Right cardiac atrium (tissue), 5 donors: Measurements from ENCODE around the gene TNFRSF8. TPM values are rescaled to one million over a fixed set of nuclear protein-coding genes. Genes with fewer than 3 reads are reported as not detected.
"Not testable (repeated sequence)": the region's sequence is repeated elsewhere in the genome, so short reads cannot be mapped to it uniquely, and the experiment has no call there.

Source experiments
- ATAC-seq, 2 donors: fragments of 200-7000 bp; cut with Tn5 transposase; one replicate each; pipeline versions ENCODE4 v1.8.0 to v1.9.1; 2020; ENCODE audit warnings: moderate library complexity in 2 of 2, mild to moderate bottlenecking in 1 of 2
- DNase-seq, 3 donors: peaks; one replicate each; pipeline ENCODE4 v3.0.0-alpha.2; 2020
- H3K27ac ChIP-seq: one replicate; pipeline ENCODE4 v1.5.1; 2013; ENCODE audit warnings: mild to moderate bottlenecking, low read length, control low read depth, moderate library complexity
- H3K27me3 ChIP-seq: one replicate; pipeline ENCODE4 v1.6.1; 2013; ENCODE audit not compliant: control insufficient read depth, insufficient read depth
- H3K4me1 ChIP-seq: one replicate; pipeline ENCODE4 v1.6.1; 2013; ENCODE audit warnings: low read length; ENCODE audit not compliant: control insufficient read depth, insufficient read depth
- H3K4me3 ChIP-seq: one replicate; pipeline ENCODE4 v1.5.1; 2013; ENCODE audit warnings: low read length, control low read depth
- H3K9me3 ChIP-seq: one replicate; pipeline ENCODE4 v1.6.1; 2013; ENCODE audit warnings: low read length; ENCODE audit not compliant: control insufficient read depth
- WGBS: extraction: QIAGEN DNeasy Blood & Tissue Kit; methylation state at CpG from one replicate; pipeline ENCODE4 v1.1.7; 2013; 5-methylcytosine and 5-hydroxymethylcytosine counted together
- intact Hi-C, 4 donors: fragments of 100-400 bp; cut with DNase I; formaldehyde crosslinking; loops; one replicate each; pipeline versions ENCODE4 v1.11.0 to v1.14.0; 2022 to 2023
- polyA plus RNA-seq: library from polyadenylated mRNA; stranded (reverse); fragments of 200-250 nt; gene quantifications from one replicate; pipeline ENCODE4 v1.2.3, GENCODE V29; 2013
- total RNA-seq, 4 donors: library from RNA; stranded (reverse); fragmentation: NEBNext Ultra II Directional; extraction: Animal tissue kit (Norgen Biotek cat#: 25700); gene quantifications; one replicate each; pipeline ENCODE4 v1.2.1, GENCODE V29; 2021
- donor health status: healthy with polysubstance abuse.
- donor health status: DM: no; HTN: yes; CAD: no.
- donor health status: DM: no; HTN: no; CAD: no.
- donor health status: DM: no; HTN: yes; CAD: no; lungs with severe emphysema.
- donor health status: DM: yes; HTN: yes; CAD: no.

Gene TNFRSF8
- total and polyA plus RNA-seq, 5 donors = 1.5 to 4.3 (median 2.6) TPM

- WGBS = 95% methylated on average over 8 of the region's 8 CpGs
- H3K27me3 ChIP-seq = no peaks in the 10 kb centered on the region
- no peak overlapping the region for H3K4me3 ChIP-seq
- no peaks in the 10 kb centered on the region for H3K4me1 ChIP-seq
- ATAC-seq (no peak), DNase-seq (peak in 1 of 3 donors; percentile 3)
- intact Hi-C loops = loop anchor here in 1 of 4 donors (10.0 kb wide), 1 partner anchor 193 kb away; no protein-coding TSS in a partner anchor
- no peak overlapping the region for H3K27ac ChIP-seq
- no peaks in the 10 kb centered on the region for H3K9me3 ChIP-seq
Measured at GRCh38 chr1:12028248-12028647, 34.9 kb upstream of the TNFRSF8 start.

GRCh38 chr1:12028957-12029511 is 34.1 kb upstream of the TNFRSF8 start:
- no peaks in the 10 kb centered on the region for H3K27me3 ChIP-seq
- intact Hi-C loops = loop anchor here in 1 of 4 donors (10.0 kb wide), 1 partner anchor 194 kb away; no protein-coding TSS in a partner anchor
- H3K4me1 ChIP-seq = no peaks in the 10 kb centered on the region
- no peak for ATAC-seq
- no peak overlapping the region for H3K4me3 ChIP-seq
- 95% methylated on average over 19 of the region's 19 CpGs for WGBS
- peak in 2 of 3 donors; percentile 29 to 51 for DNase-seq
- no peak overlapping the region for H3K27ac ChIP-seq
- H3K9me3 ChIP-seq = no peaks in the 10 kb centered on the region

GRCh38 chr1:12029720-12030339 is 33.3 kb upstream of the TNFRSF8 start:
- H3K27me3 ChIP-seq = no peaks in the 10 kb centered on the region
- H3K9me3 ChIP-seq = no peaks in the 10 kb centered on the region
- intact Hi-C loops = loop anchor here in 1 of 4 donors (5.0 to 10.0 kb wide), 2 partner anchors 123 to 195 kb away; no protein-coding TSS in a partner anchor
- no peak overlapping the region for H3K4me3 ChIP-seq
- peak in 1 of 2 donors; percentile 9 for ATAC-seq
- 92% methylated on average over 32 of the region's 32 CpGs for WGBS
- peak in 2 of 3 donors; percentile 33 to 58 for DNase-seq
- no peaks in the 10 kb centered on the region for H3K4me1 ChIP-seq
- no peak overlapping the region for H3K27ac ChIP-seq

- no peaks in the 10 kb centered on the region for H3K27me3 ChIP-seq
- DNase-seq = peak in 2 of 3 donors; percentile 66 to 67
- no peak overlapping the region for H3K4me3 ChIP-seq
- intact Hi-C loops = loop anchor here in 1 of 4 donors (5.0 kb wide), 1 partner anchor 124 kb away; no protein-coding TSS in a partner anchor
- 74% methylated on average over 20 of the region's 20 CpGs for WGBS
- no peaks in the 10 kb centered on the region for H3K9me3 ChIP-seq
- ATAC-seq = peak; percentile 57
- no peak overlapping the region for H3K27ac ChIP-seq
- H3K4me1 ChIP-seq = no peaks in the 10 kb centered on the region
Measured at GRCh38 chr1:12031039-12031980, 31.8 kb upstream of the TNFRSF8 start.

- no peak overlapping the region for H3K4me3 ChIP-seq
- 84% methylated on average over 10 of the region's 10 CpGs for WGBS
- H3K27me3 ChIP-seq = no peaks in the 10 kb centered on the region
- no peak for ATAC-seq
- no peaks in the 10 kb centered on the region for H3K4me1 ChIP-seq
- peak in 2 of 3 donors; percentile 40 to 54 for DNase-seq
- H3K27ac ChIP-seq = no peak overlapping the region
- no peaks in the 10 kb centered on the region for H3K9me3 ChIP-seq
- intact Hi-C loops = loop anchor here in 1 of 4 donors (5.0 kb wide), 1 partner anchor 125 kb away; no protein-coding TSS in a partner anchor
Measured at GRCh38 chr1:12032161-12032621, 30.9 kb upstream of the TNFRSF8 start.

- ATAC-seq, DNase-seq, H3K4me3 ChIP-seq, H3K4me1 ChIP-seq, H3K27ac ChIP-seq, H3K9me3 ChIP-seq, H3K27me3 ChIP-seq: not testable (repeated sequence)
- WGBS = 88% methylated on average over 5 of the region's 5 CpGs
- intact Hi-C loops = loop anchor here in 1 of 4 donors (5.0 kb wide), 1 partner anchor 126 kb away; no protein-coding TSS in a partner anchor
Measured at GRCh38 chr1:12033441-12033840, 29.7 kb upstream of the TNFRSF8 start.

- intact Hi-C loops = loop anchor here in 1 of 4 donors (5.0 kb wide), 1 partner anchor 127 kb away; no protein-coding TSS in a partner anchor
- 54% methylated on average over 7 of the region's 7 CpGs for WGBS
- H3K27ac ChIP-seq = no peak overlapping the region
- ATAC-seq = peak in 1 of 2 donors; percentile 12
- no peak overlapping the region for H3K4me3 ChIP-seq
- H3K27me3 ChIP-seq = no peaks in the 10 kb centered on the region
- peak; percentile 69 to 87 (median 86) for DNase-seq
- no peaks in the 10 kb centered on the region for H3K4me1 ChIP-seq
- no peaks in the 10 kb centered on the region for H3K9me3 ChIP-seq
Measured at GRCh38 chr1:12034381-12034801, 28.7 kb upstream of the TNFRSF8 start.

GRCh38 chr1:12035312-12035711 is 27.8 kb upstream of the TNFRSF8 start:
- Histone ChIP-seq H3K27ac (no peak overlapping the region), H3K4me3 (no peak overlapping the region), H3K27me3 (no peaks in the 10 kb centered on the region), H3K4me1 (no peaks in the 10 kb centered on the region), H3K9me3 (no peaks in the 10 kb centered on the region)
- 74% methylated on average over 4 of the region's 4 CpGs for WGBS
- ATAC-seq = no peak
- intact Hi-C loops = no loop called here
- no peak for DNase-seq

- ATAC-seq = no peak
- Histone ChIP-seq H3K4me1 (no peaks in the 10 kb centered on the region), H3K4me3 (no peak overlapping the region), H3K27ac (no peak overlapping the region), H3K27me3 (no peaks in the 10 kb centered on the region), H3K9me3 (no peaks in the 10 kb centered on the region)
- peak in 2 of 3 donors; percentile 8 to 14 for DNase-seq
- intact Hi-C loops = no loop called here
- 80% methylated on average over 18 of the region's 18 CpGs for WGBS
Measured at GRCh38 chr1:12037486-12038355, 25.4 kb upstream of the TNFRSF8 start.
